Activated CD8-positive, alpha-beta memory T cell treated with anti-CD3 and anti-CD28 coated beads, Interleukin-2, amount 50 U/mL, for 24 hours (primary cell): ENCODE results near the gene OVOL1.
"Not testable (repeated sequence)": the region's sequence is repeated elsewhere in the genome, so short reads cannot be mapped to it uniquely, and the experiment has no call there.

Source experiments
- DNase-seq: peaks from one replicate; pipeline ENCODE4 v3.0.0-alpha.2; 2020; ENCODE audit errors: extremely low read depth

Gene OVOL1

GRCh38 chr11:65814986-65815565 is 28.2 kb downstream of the OVOL1 start:
- DNase-seq = no peak

- DNase-seq = no peak
Observed at GRCh38 chr11:65816696-65817095, 29.8 kb downstream of the OVOL1 start.

- DNase-seq = no peak
Observed at GRCh38 chr11:65817312-65817834, 30.5 kb downstream of the OVOL1 start.

GRCh38 chr11:65817835-65818680 is 31.2 kb downstream of the OVOL1 start:
- DNase-seq = peak; percentile 87

GRCh38 chr11:65821107-65821506 is 34.2 kb downstream of the OVOL1 start:
- no peak for DNase-seq

GRCh38 chr11:65822776-65823528 is 36.1 kb downstream of the OVOL1 start:
- no peak for DNase-seq

- DNase-seq = no peak
Observed at GRCh38 chr11:65826984-65827735, 40.3 kb downstream of the OVOL1 start.

GRCh38 chr11:65829459-65829858 is 42.6 kb downstream of the OVOL1 start:
- DNase-seq = no peak

- not testable (repeated sequence) for DNase-seq
Observed at GRCh38 chr11:65832231-65832630, 45.4 kb downstream of the OVOL1 start.

GRCh38 chr11:65833297-65834030 is 46.6 kb downstream of the OVOL1 start, which contains the start of gene SNX32:
SNX32 (plus strand) TSS chr11:65833963; CDS start chr11:65834066, 103 bp downstream.
- DNase-seq = peak; percentile 90

- DNase-seq = no peak
Observed at GRCh38 chr11:65834202-65834601, 47.3 kb downstream of the OVOL1 start.

GRCh38 chr11:65842144-65842543 is 55.3 kb downstream of the OVOL1 start:
- DNase-seq = no peak

- no peak for DNase-seq
Observed at GRCh38 chr11:65843811-65844210, 56.9 kb downstream of the OVOL1 start.

GRCh38 chr11:65844231-65844872 is 57.5 kb downstream of the OVOL1 start:
- no peak for DNase-seq
